Skin epidermis (tissue), 12 donors: ENCODE measurements around the gene MMP24OS.

Experiments used
- H3K27ac ChIP-seq, 21 experiments: fragments of 200-600 bp; sonication (generic) in 11 of 21; one replicate each; pipeline ENCODE4 v1.5.0; 2020; ENCODE audit warnings: mild to moderate bottlenecking in 3 of 21, inconsistent platforms in 2 of 21, moderate library complexity in 2 of 21
- H3K4me3 ChIP-seq, 7 experiments: fragments of 200-600 bp; sonication (generic) in 2 of 7; one replicate each; pipeline ENCODE4 v1.5.0; 2020; ENCODE audit warnings: inconsistent platforms in 2 of 7, mild to moderate bottlenecking in 2 of 7, moderate library complexity in 1 of 7

Gene MMP24OS

GRCh38 chr20:35281506-35282101 lies 3.7 kb upstream of the MMP24OS start:
- H3K4me3 ChIP-seq: no peak overlapping the region

GRCh38 chr20:35280523-35280922 lies 2.6 kb upstream of the MMP24OS start:
- Histone ChIP-seq H3K27ac (peak overlapping the region in 11 of 21 experiments; percentile 4 to 100 (median 97)), H3K4me3 (no peak overlapping the region)

More at GRCh38 chr20:35281506-35282101, 3.7 kb upstream of the MMP24OS start:
- peak overlapping the region in 2 of 21 experiments; percentile 24 to 96 for H3K27ac ChIP-seq

- H3K27ac ChIP-seq: peak overlapping the region in 18 of 21 experiments; percentile 8 to 100 (median 98)
- H3K4me3 ChIP-seq: no peak overlapping the region
Measured at GRCh38 chr20:35279533-35280174, 1.7 kb upstream of the MMP24OS start.

- H3K27ac ChIP-seq: peak overlapping the region in 18 of 21 experiments; percentile 8 to 100 (median 98)
- H3K4me3 ChIP-seq: no peak overlapping the region
Measured at GRCh38 chr20:35279040-35279439, 1.1 kb upstream of the MMP24OS start.

GRCh38 chr20:35277127-35277526 lies 795 bp downstream of the MMP24OS start:
- H3K4me3 ChIP-seq: peak overlapping the region; percentile 65 to 90 (median 79)
- peak overlapping the region; percentile 88 to 100 (median 98) for H3K27ac ChIP-seq

- Histone ChIP-seq H3K27ac (peak overlapping the region in 18 of 21 experiments; percentile 96 to 100 (median 98)), H3K4me3 (peak overlapping the region in 1 of 7 experiments; percentile 86)
Measured at GRCh38 chr20:35276408-35276807, 1.5 kb downstream of the MMP24OS start.

GRCh38 chr20:35275741-35276251 lies 2.1 kb downstream of the MMP24OS start:
- H3K4me3 ChIP-seq: no peak overlapping the region
- peak overlapping the region in 3 of 21 experiments; percentile 1 to 100 (median 98) for H3K27ac ChIP-seq

- Histone ChIP-seq H3K4me3 (no peak overlapping the region), H3K27ac (no peak overlapping the region)
Measured at GRCh38 chr20:35274172-35275092, 3.5 kb downstream of the MMP24OS start.

- H3K4me3 ChIP-seq: no peak overlapping the region
- no peak overlapping the region for H3K27ac ChIP-seq
Measured at GRCh38 chr20:35273449-35274171, 4.3 kb downstream of the MMP24OS start.

- no peak overlapping the region for H3K27ac ChIP-seq
- H3K4me3 ChIP-seq: no peak overlapping the region
Measured at GRCh38 chr20:35271904-35272303, 6.0 kb downstream of the MMP24OS start.

- Histone ChIP-seq H3K4me3 (no peak overlapping the region), H3K27ac (no peak overlapping the region)
Measured at GRCh38 chr20:35271073-35271882, 6.6 kb downstream of the MMP24OS start.

GRCh38 chr20:35270021-35270902 lies 7.7 kb downstream of the MMP24OS start:
- Histone ChIP-seq H3K27ac (no peak overlapping the region), H3K4me3 (no peak overlapping the region)

- H3K27ac ChIP-seq: peak overlapping the region in 1 of 21 experiments; percentile 2
Measured at GRCh38 chr20:35269055-35269781, 8.7 kb downstream of the MMP24OS start.

GRCh38 chr20:35267092-35267491 lies 10.8 kb downstream of the MMP24OS start:
- H3K4me3 ChIP-seq: no peak overlapping the region
- H3K27ac ChIP-seq: no peak overlapping the region

More at GRCh38 chr20:35269055-35269781, 8.7 kb downstream of the MMP24OS start:
- no peak overlapping the region for H3K4me3 ChIP-seq

- Histone ChIP-seq H3K4me3 (no peak overlapping the region), H3K27ac (no peak overlapping the region)
Measured at GRCh38 chr20:35264755-35265154, 13.2 kb downstream of the MMP24OS start.

GRCh38 chr20:35263532-35264341 lies 14.2 kb downstream of the MMP24OS start:
- Histone ChIP-seq H3K27ac (no peak overlapping the region), H3K4me3 (no peak overlapping the region)
